ENCODE measurements around the gene TOM1.

TOM1 gene

DNA sequence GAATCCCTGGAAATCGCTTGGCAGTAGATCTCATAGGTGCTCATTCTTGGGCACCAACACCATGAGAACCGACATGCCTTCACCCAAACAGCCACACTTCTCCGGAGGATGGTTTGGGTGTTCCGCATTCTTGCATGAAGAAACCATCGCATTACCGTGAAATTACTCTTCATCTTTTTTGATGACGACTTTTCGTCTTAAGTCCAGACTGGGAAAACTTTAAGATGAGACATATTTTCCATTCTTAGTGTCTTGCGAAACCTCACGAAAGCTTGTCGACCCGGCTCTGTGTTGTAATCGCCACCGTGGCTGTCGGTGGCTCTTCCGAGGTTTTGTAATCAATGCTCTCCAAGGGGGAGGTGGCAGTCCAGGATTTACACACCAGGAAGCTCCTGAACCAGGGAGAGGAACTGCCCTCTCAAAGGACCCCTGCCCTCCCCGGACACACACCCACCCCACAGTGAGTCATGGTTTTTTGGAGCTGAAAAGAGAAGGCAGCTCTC lies 1.7 kb downstream of the TOM1 start:
- DNase-seq = no peak
- Mint-ChIP-seq H3K4me1 (peaks cover 48% of the 10 kb centered on the region), H3K4me3 (peak overlapping the region; percentile 91), H3K27ac (peak overlapping the region; percentile 39), H3K9me3 (no peaks in the 10 kb centered on the region), H3K27me3 (ENCODE audit: low read depth, poor library complexity) (peaks cover 2% of the 10 kb centered on the region), H3K36me3 (ENCODE audit: low read depth) (peaks cover 24% of the 10 kb centered on the region)
- TF ChIP-seq, protein P1, sequence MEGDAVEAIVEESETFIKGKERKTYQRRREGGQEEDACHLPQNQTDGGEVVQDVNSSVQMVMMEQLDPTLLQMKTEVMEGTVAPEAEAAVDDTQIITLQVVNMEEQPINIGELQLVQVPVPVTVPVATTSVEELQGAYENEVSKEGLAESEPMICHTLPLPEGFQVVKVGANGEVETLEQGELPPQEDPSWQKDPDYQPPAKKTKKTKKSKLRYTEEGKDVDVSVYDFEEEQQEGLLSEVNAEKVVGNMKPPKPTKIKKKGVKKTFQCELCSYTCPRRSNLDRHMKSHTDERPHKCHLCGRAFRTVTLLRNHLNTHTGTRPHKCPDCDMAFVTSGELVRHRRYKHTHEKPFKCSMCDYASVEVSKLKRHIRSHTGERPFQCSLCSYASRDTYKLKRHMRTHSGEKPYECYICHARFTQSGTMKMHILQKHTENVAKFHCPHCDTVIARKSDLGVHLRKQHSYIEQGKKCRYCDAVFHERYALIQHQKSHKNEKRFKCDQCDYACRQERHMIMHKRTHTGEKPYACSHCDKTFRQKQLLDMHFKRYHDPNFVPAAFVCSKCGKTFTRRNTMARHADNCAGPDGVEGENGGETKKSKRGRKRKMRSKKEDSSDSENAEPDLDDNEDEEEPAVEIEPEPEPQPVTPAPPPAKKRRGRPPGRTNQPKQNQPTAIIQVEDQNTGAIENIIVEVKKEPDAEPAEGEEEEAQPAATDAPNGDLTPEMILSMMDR (IDR thresholded peaks at IDR 0.05) = no peak

GRCh38 chr22:35303029-35303624 lies 3.4 kb downstream of the TOM1 start:
- H3K4me1 Mint-ChIP-seq = peaks cover 65% of the 10 kb centered on the region
- H3K36me3 Mint-ChIP-seq (ENCODE audit: low read depth) = peaks cover 12% of the 10 kb centered on the region
- peak overlapping the region; percentile 45 for H3K4me3 Mint-ChIP-seq
- no peak for DNase-seq
- H3K9me3 Mint-ChIP-seq = no peaks in the 10 kb centered on the region
- peaks cover 2% of the 10 kb centered on the region for H3K27me3 Mint-ChIP-seq (ENCODE audit: low read depth, poor library complexity)
- TF ChIP-seq, protein P1 (IDR thresholded peaks at IDR 0.05) = no peak
- H3K27ac Mint-ChIP-seq = peak overlapping the region; percentile 49

DNA sequence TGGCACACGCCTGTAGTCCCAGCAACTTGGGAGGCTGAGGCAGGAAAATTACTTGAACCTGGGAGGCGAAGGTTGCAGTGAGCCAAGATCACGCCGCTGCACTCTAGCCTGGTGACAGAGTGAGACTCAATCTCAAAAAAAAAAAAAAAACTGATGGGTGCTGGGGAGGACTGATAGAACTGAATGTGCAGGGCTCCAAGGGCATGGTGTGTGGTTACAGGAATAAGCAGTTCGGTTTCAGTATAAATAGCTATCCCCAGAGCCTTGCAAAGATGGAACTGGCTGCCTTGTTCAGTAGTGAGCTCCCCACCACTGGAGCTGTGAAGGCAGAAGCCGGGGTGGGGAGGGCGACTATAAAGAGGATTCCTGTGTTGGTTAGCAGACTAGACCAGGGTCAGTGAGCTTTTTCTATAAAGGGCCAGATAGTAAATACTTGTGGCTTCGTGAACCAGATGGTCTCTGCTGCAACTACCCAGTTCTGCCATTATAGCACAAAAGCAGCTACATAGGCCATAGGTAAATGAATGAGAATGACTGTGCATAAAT lies 5.9 kb downstream of the TOM1 start:
- TF ChIP-seq, protein P1 (IDR thresholded peaks at IDR 0.05) = no peak

DNA sequence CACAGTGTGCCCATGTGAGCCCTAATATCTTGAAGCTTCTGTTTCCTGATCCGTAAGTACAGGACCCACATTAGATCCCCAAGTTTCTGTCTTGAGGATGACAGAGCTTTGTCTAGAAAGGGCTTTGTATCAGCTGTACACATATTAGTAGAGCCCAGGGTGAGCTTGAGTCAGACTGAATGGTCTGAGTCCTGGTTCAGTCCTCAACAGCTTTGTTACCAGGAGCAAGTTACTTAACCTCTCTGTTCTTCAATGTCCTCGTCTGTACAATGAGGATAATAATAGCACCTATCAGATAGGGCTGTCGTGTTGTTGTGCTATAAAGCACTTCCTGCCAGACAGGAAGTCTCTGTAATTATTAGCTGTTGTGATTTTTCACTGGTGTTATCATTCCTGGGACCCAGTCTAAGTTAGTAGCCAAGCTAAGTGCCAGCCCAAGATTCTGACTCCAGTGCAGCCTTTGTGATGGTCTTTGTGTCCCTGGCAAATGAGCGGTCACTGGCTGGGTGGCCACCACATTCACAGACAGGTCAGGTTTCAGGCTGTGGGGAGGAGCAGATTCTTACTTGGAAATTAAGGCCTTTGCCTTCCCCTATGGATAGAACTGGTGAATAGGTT lies 6.8 kb downstream of the TOM1 start:
- H3K4me3 Mint-ChIP-seq = peak overlapping the region; percentile 36
- peak overlapping the region; percentile 82 for H3K27ac Mint-ChIP-seq
- peaks cover 11% of the 10 kb centered on the region for H3K36me3 Mint-ChIP-seq (ENCODE audit: low read depth)
- TF ChIP-seq, protein P1 (IDR thresholded peaks at IDR 0.05) = no peak
- H3K27me3 Mint-ChIP-seq (ENCODE audit: low read depth, poor library complexity) = peaks cover 2% of the 10 kb centered on the region
- no peaks in the 10 kb centered on the region for H3K9me3 Mint-ChIP-seq
- peaks cover 82% of the 10 kb centered on the region for H3K4me1 Mint-ChIP-seq
- peak; percentile 33 for DNase-seq

More for the DNA sequence above, 5.9 kb downstream of the TOM1 start:
- H3K4me1 Mint-ChIP-seq = peaks cover 81% of the 10 kb centered on the region
- H3K27ac Mint-ChIP-seq = peak overlapping the region; percentile 54
- no peaks in the 10 kb centered on the region for H3K9me3 Mint-ChIP-seq
- no peak overlapping the region for H3K4me3 Mint-ChIP-seq
- DNase-seq = no peak
- peaks cover 11% of the 10 kb centered on the region for H3K36me3 Mint-ChIP-seq (ENCODE audit: low read depth)
- H3K27me3 Mint-ChIP-seq (ENCODE audit: low read depth, poor library complexity) = peaks cover 2% of the 10 kb centered on the region

DNA sequence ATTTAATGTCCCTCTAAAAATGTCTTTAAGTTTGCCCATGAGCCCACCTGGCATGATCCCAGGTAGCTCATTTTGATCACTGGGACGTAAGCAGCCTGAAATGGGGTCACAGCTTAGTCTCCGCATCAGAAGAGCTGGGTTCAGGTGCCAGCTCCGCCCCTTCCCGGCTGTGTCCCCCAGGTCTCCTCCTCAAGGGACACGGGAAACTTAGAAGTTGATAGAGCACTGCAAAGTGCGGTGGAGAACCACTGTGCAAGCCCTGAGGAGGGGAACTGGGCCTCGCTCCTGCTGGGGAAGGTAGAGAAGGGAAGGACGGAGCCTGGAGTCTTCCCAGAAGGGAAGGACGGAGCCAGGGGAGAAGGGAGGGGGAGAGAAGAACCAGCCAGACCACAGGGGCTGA lies 7.7 kb downstream of the TOM1 start:
- DNase-seq = no peak

More for the DNA sequence above, 7.7 kb downstream of the TOM1 start:
- H3K27me3 Mint-ChIP-seq (ENCODE audit: low read depth, poor library complexity) = peaks cover 2% of the 10 kb centered on the region
- peaks cover 11% of the 10 kb centered on the region for H3K36me3 Mint-ChIP-seq (ENCODE audit: low read depth)
- no peaks in the 10 kb centered on the region for H3K9me3 Mint-ChIP-seq
- H3K4me3 Mint-ChIP-seq = peak overlapping the region; percentile 52
- H3K27ac Mint-ChIP-seq = peak overlapping the region; percentile 82
- TF ChIP-seq, protein P1 (IDR thresholded peaks at IDR 0.05) = no peak
- H3K4me1 Mint-ChIP-seq = peaks cover 85% of the 10 kb centered on the region
